ENCODE data around the gene HCFC1R1.

HCFC1R1 gene

GRCh38 chr16:3003582-3004270 is 20.0 kb downstream of the HCFC1R1 start (continued):
- no peak for TF ChIP-seq ZNF704 (tag by site-specific recombination; IDR thresholded peaks at IDR 0.05)
- TF ChIP-seq ZNF596 (tag by site-specific recombination; IDR thresholded peaks at IDR 0.05): no peak
- TF ChIP-seq ZNF174 (tag by site-specific recombination; IDR thresholded peaks at IDR 0.05): no peak
- TF ChIP-seq ZNF654 (tag by site-specific recombination; IDR thresholded peaks at IDR 0.05; ENCODE audit: low read depth): peak; percentile 71
- TF ChIP-seq ZBTB8A (tag by site-specific recombination; IDR thresholded peaks at IDR 0.05): peak; percentile 61
- TF ChIP-seq ZBTB1 (tag by site-specific recombination; IDR thresholded peaks at IDR 0.05): no peak
- TF ChIP-seq SETDB1 (IDR thresholded peaks at IDR 0.05; ENCODE audit: insufficient read length, low read length): no peak
- no peak for TF ChIP-seq ZNF266 (tag by site-specific recombination; IDR thresholded peaks at IDR 0.05; ENCODE audit: low read depth)
- no peak for TF ChIP-seq ZNF423 (tag by site-specific recombination; IDR thresholded peaks at IDR 0.05)
- TF ChIP-seq ZNF837 (tag by site-specific recombination; IDR thresholded peaks at IDR 0.05): no peak
- TF ChIP-seq GLIS2 (tag by site-specific recombination; IDR thresholded peaks at IDR 0.05): peak; percentile 64; the same call in 1 of the 2 replicates
- TF ChIP-seq, protein P1, sequence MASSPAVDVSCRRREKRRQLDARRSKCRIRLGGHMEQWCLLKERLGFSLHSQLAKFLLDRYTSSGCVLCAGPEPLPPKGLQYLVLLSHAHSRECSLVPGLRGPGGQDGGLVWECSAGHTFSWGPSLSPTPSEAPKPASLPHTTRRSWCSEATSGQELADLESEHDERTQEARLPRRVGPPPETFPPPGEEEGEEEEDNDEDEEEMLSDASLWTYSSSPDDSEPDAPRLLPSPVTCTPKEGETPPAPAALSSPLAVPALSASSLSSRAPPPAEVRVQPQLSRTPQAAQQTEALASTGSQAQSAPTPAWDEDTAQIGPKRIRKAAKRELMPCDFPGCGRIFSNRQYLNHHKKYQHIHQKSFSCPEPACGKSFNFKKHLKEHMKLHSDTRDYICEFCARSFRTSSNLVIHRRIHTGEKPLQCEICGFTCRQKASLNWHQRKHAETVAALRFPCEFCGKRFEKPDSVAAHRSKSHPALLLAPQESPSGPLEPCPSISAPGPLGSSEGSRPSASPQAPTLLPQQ (tag by site-specific recombination; IDR thresholded peaks at IDR 0.05): peak; percentile 95
- TF ChIP-seq ZNF629 (tag by site-specific recombination; IDR thresholded peaks at IDR 0.05): no peak
- TF ChIP-seq ZBTB26 (tag by site-specific recombination; optimal IDR thresholded peaks at IDR 0.05): peak; percentile 72
- TF ChIP-seq SP7 (tag by site-specific recombination; IDR thresholded peaks at IDR 0.05): 0 out of 2 replicates have a peak, but pooled peaks have one; percentile 37
- TF ChIP-seq, protein P2, sequence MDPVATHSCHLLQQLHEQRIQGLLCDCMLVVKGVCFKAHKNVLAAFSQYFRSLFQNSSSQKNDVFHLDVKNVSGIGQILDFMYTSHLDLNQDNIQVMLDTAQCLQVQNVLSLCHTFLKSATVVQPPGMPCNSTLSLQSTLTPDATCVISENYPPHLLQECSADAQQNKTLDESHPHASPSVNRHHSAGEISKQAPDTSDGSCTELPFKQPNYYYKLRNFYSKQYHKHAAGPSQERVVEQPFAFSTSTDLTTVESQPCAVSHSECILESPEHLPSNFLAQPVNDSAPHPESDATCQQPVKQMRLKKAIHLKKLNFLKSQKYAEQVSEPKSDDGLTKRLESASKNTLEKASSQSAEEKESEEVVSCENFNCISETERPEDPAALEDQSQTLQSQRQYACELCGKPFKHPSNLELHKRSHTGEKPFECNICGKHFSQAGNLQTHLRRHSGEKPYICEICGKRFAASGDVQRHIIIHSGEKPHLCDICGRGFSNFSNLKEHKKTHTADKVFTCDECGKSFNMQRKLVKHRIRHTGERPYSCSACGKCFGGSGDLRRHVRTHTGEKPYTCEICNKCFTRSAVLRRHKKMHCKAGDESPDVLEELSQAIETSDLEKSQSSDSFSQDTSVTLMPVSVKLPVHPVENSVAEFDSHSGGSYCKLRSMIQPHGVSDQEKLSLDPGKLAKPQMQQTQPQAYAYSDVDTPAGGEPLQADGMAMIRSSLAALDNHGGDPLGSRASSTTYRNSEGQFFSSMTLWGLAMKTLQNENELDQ (tag by site-specific recombination; IDR thresholded peaks at IDR 0.05; ENCODE audit: low read depth): no peak
- TF ChIP-seq GFI1B (tag by site-specific recombination; IDR thresholded peaks at IDR 0.05): no peak
- no peak for TF ChIP-seq ZNF843 (tag by site-specific recombination; IDR thresholded peaks at IDR 0.05)
- TF ChIP-seq ZNF362 (tag by site-specific recombination; IDR thresholded peaks at IDR 0.05): peak; percentile 78
- TF ChIP-seq ZNF701 (tag by site-specific recombination; IDR thresholded peaks at IDR 0.05): no peak
- TF ChIP-seq WT1 (tag by site-specific recombination; IDR thresholded peaks at IDR 0.05): no peak
- TF ChIP-seq ZNF211 (tag by site-specific recombination; IDR thresholded peaks at IDR 0.05; ENCODE audit: low read depth): no peak
- TF ChIP-seq ZNF274 (IDR thresholded peaks at IDR 0.05; ENCODE audit: low read length): no peak
- TF ChIP-seq ZNF274 (tag by site-specific recombination; IDR thresholded peaks at IDR 0.05; ENCODE audit: borderline replicate concordance): no peak
- TF ChIP-seq KLF7 (tag by site-specific recombination; IDR thresholded peaks at IDR 0.05; ENCODE audit: borderline replicate concordance): no peak
- no peak for TF ChIP-seq ZNF555 (tag by site-specific recombination; conservative IDR thresholded peaks at IDR 0.05)
- TF ChIP-seq, protein P3, sequence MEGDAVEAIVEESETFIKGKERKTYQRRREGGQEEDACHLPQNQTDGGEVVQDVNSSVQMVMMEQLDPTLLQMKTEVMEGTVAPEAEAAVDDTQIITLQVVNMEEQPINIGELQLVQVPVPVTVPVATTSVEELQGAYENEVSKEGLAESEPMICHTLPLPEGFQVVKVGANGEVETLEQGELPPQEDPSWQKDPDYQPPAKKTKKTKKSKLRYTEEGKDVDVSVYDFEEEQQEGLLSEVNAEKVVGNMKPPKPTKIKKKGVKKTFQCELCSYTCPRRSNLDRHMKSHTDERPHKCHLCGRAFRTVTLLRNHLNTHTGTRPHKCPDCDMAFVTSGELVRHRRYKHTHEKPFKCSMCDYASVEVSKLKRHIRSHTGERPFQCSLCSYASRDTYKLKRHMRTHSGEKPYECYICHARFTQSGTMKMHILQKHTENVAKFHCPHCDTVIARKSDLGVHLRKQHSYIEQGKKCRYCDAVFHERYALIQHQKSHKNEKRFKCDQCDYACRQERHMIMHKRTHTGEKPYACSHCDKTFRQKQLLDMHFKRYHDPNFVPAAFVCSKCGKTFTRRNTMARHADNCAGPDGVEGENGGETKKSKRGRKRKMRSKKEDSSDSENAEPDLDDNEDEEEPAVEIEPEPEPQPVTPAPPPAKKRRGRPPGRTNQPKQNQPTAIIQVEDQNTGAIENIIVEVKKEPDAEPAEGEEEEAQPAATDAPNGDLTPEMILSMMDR (tag by site-specific recombination; IDR thresholded peaks at IDR 0.05): peak; percentile 96
- TF ChIP-seq ZNF433 (tag by site-specific recombination; IDR thresholded peaks at IDR 0.05; ENCODE audit: low read depth): no peak
- TF ChIP-seq SP3 (tag by site-specific recombination; IDR thresholded peaks at IDR 0.05): peak; percentile 77
- no peak for TF ChIP-seq ZSCAN30 (tag by site-specific recombination; IDR thresholded peaks at IDR 0.05)

Data from HEK293 (cell line).